H1 (cell line): ENCODE measurements around the gene CTNNA3. TPM values are rescaled to one million over a fixed set of nuclear protein-coding genes. Genes with fewer than 3 reads are reported as not detected.

Experiments
- CTCF ChIA-PET: fragments of 300-600 bp; sonication (Branson Sonifier 250); formaldehyde crosslinking; loops from one replicate; lab custom pipeline; 2021; ENCODE audit not compliant: partially characterized antibody; lab: Charles Lee
- POLR2A ChIA-PET: fragments of 300-600 bp; sonication (Branson Sonifier 250); formaldehyde crosslinking; loops from one replicate; lab custom pipeline; 2021; ENCODE audit warnings: inconsistent platforms; ENCODE audit not compliant: partially characterized antibody; lab: Charles Lee
- DNase-seq, 2 experiments: peaks; one replicate each; pipeline versions ENCODE4 v3.0.0 to v3.0.0-alpha.2; 2010 to 2022; ENCODE audit warnings: low spot score in 2 of 2, low read depth in 1 of 2, mixed read lengths in 1 of 2
- FAIRE-seq: peaks from 2 replicates; lab custom pipeline; 2011; peaks lifted over from hg19 to GRCh38; lab: Jason Lieb, UNC
- H2AFZ ChIP-seq: 2 replicates; pipeline ENCODE4 v1.8.1; 2012; ENCODE audit warnings: low read length, inconsistent platforms
- H2AK5ac ChIP-seq: 2 replicates; pipeline ENCODE4 v1.6.1; 2013; ENCODE audit warnings: low read depth, low read length
- H2BK120ac ChIP-seq: replicated peaks from 2 replicates; pipeline ENCODE3; 2013; ENCODE audit warnings: low read depth, low read length, inconsistent platforms
- H2BK12ac ChIP-seq: 2 replicates; pipeline ENCODE4 v1.6.1; 2013; ENCODE audit warnings: low read depth, low read length
- H2BK15ac ChIP-seq: 2 replicates; pipeline ENCODE4 v1.6.1; 2013; ENCODE audit warnings: low read length
- H2BK20ac ChIP-seq: 2 replicates; pipeline ENCODE4 v1.6.1; 2013; ENCODE audit warnings: low read length
- H2BK5ac ChIP-seq: 2 replicates; pipeline ENCODE4 v1.6.1; 2013; ENCODE audit warnings: low read depth, low read length
- H3K14ac ChIP-seq: 2 replicates; pipeline ENCODE4 v1.6.1; 2013; ENCODE audit warnings: inconsistent platforms; ENCODE audit not compliant: insufficient read length
- H3K18ac ChIP-seq: 2 replicates; pipeline ENCODE4 v1.6.1; 2013; ENCODE audit warnings: low read length; ENCODE audit errors: extremely low read depth
- H3K23ac ChIP-seq: 2 replicates; pipeline ENCODE4 v1.6.1; 2013; ENCODE audit warnings: inconsistent platforms; ENCODE audit not compliant: insufficient read length
- H3K23me2 ChIP-seq: 2 replicates; pipeline ENCODE4 v1.6.1; 2013; ENCODE audit warnings: low read depth, low read length
- H3K27ac ChIP-seq: 2 replicates; pipeline ENCODE4 v1.6.1; 2011; ENCODE audit warnings: low read depth, low read length, inconsistent platforms
- H3K27me3 ChIP-seq, 4 experiments: replicated peaks in 1 of 4; 1 replicate in 1 of 4; 2 replicates in 3 of 4; pipeline versions ENCODE4 v1.6.1 to v1.8.1; 2011 to 2013; ENCODE audit warnings: low read length in 3 of 4, mild to moderate bottlenecking in 3 of 4, inconsistent platforms in 2 of 4, mixed read lengths in 2 of 4, moderate library complexity in 1 of 4; ENCODE audit not compliant: control insufficient read depth in 3 of 4, insufficient read depth in 3 of 4; ENCODE audit errors: extremely low read depth in 1 of 4
- H3K36me3 ChIP-seq, 4 experiments: 2 replicates each; pipeline versions ENCODE4 v1.6.1 to v1.8.1; 2011 to 2013; ENCODE audit warnings: mild to moderate bottlenecking in 4 of 4, low read length in 3 of 4, moderate library complexity in 2 of 4, control low read depth in 1 of 4, inconsistent platforms in 1 of 4; ENCODE audit not compliant: insufficient read depth in 4 of 4, control insufficient read depth in 2 of 4
- H3K4ac ChIP-seq: replicated peaks from 2 replicates; pipeline ENCODE3; 2013; ENCODE audit warnings: low read length, low read depth, mixed read lengths, inconsistent platforms; ENCODE audit not compliant: insufficient read length
- H3K4me1 ChIP-seq, 4 experiments: replicated peaks in 1 of 4; 1 replicate in 1 of 4; 2 replicates in 3 of 4; pipeline versions ENCODE4 v1.6.1 to v1.8.1; 2011 to 2013; ENCODE audit warnings: low read length in 3 of 4, inconsistent platforms in 2 of 4, mixed read lengths in 1 of 4; ENCODE audit not compliant: insufficient read depth in 4 of 4, control insufficient read depth in 3 of 4
- H3K4me2 ChIP-seq, 2 experiments: 2 replicates each; pipeline versions ENCODE4 v1.6.1 to v1.8.1; 2011 to 2013; ENCODE audit warnings: low read depth in 2 of 2, low read length in 2 of 2, control low read depth in 1 of 2, inconsistent platforms in 1 of 2, mild to moderate bottlenecking in 1 of 2; ENCODE audit not compliant: insufficient read depth in 1 of 2
- H3K4me3 ChIP-seq, 4 experiments: fragments of 200-600, 300-600 bp in 1 of 4; sonication (generic), shearing (Covaris generic), sonication (Bioruptor Twin) in 1 of 4; 2 replicates each; pipeline versions ENCODE4 v1.5.1 to v1.8.1; 2011 to 2016; ENCODE audit warnings: low read length in 4 of 4, low read depth in 3 of 4, control low read depth in 2 of 4, inconsistent platforms in 2 of 4, mild to moderate bottlenecking in 2 of 4, mixed read lengths in 1 of 4, moderate library complexity in 1 of 4; ENCODE audit not compliant: insufficient read depth in 2 of 4; ENCODE audit errors: extremely low read depth in 1 of 4
- H3K56ac ChIP-seq: replicated peaks from 2 replicates; pipeline ENCODE3; 2013; ENCODE audit warnings: low read depth, mild to moderate bottlenecking, mixed read lengths, low read length, inconsistent platforms; ENCODE audit not compliant: insufficient read length
- H3K79me1 ChIP-seq: 2 replicates; pipeline ENCODE4 v1.6.1; 2013; ENCODE audit warnings: low read depth, low read length, control low read depth
- H3K79me2 ChIP-seq, 2 experiments: 2 replicates each; pipeline versions ENCODE4 v1.6.1 to v1.8.1; 2012 to 2013; ENCODE audit warnings: low read length in 2 of 2, mild to moderate bottlenecking in 2 of 2, inconsistent platforms in 1 of 2; ENCODE audit not compliant: insufficient read depth in 2 of 2, control insufficient read depth in 1 of 2
- H3K9ac ChIP-seq, 4 experiments: replicated peaks in 1 of 4; 1 replicate in 1 of 4; 2 replicates in 3 of 4; pipeline versions ENCODE4 v1.6.1 to v1.8.1; 2011 to 2013; ENCODE audit warnings: low read depth in 3 of 4, low read length in 3 of 4, control low read depth in 2 of 4, mild to moderate bottlenecking in 2 of 4, moderate library complexity in 2 of 4, inconsistent platforms in 1 of 4; ENCODE audit errors: extremely low read depth in 1 of 4
- H3K9me3 ChIP-seq, 2 experiments: 2 replicates each; pipeline versions ENCODE4 v1.6.1 to v1.8.1; 2012 to 2013; ENCODE audit warnings: mild to moderate bottlenecking in 2 of 2, moderate library complexity in 2 of 2, control low read depth in 1 of 2, inconsistent platforms in 1 of 2, low read depth in 1 of 2, low read length in 1 of 2, mixed read lengths in 1 of 2; ENCODE audit not compliant: insufficient read depth in 2 of 2
- H4K20me1 ChIP-seq, 2 experiments: replicated peaks in 1 of 2; 2 replicates each; pipeline versions ENCODE3 to v1.8.1; 2011 to 2013; ENCODE audit warnings: inconsistent platforms in 2 of 2, low read length in 2 of 2, mild to moderate bottlenecking in 1 of 2; ENCODE audit not compliant: insufficient read depth in 2 of 2, control insufficient read depth in 1 of 2
- H4K5ac ChIP-seq: 2 replicates; pipeline ENCODE4 v1.6.1; 2013; ENCODE audit warnings: low read length, low read depth, mixed read lengths, inconsistent platforms; ENCODE audit not compliant: insufficient read length
- H4K8ac ChIP-seq: 2 replicates; pipeline ENCODE4 v1.8.0; 2013; ENCODE audit warnings: mild to moderate bottlenecking, moderate library complexity, low read length, inconsistent platforms; ENCODE audit not compliant: insufficient read depth; ENCODE audit errors: extremely low read depth
- H4K91ac ChIP-seq: replicated peaks from 2 replicates; pipeline ENCODE3; 2013; ENCODE audit warnings: low read length, mixed read lengths, inconsistent platforms; ENCODE audit not compliant: insufficient read length
- BRCA1 ChIP-seq: IDR thresholded peaks from 2 replicates; pipeline ENCODE4 v1.6.1; 2012; ENCODE audit warnings: low read depth, low read length, improper control_type of control experiment
- KDM4A ChIP-seq: IDR thresholded peaks from one replicate; pipeline ENCODE4 v1.7.1; 2012; ENCODE audit warnings: low read depth, mild to moderate bottlenecking, moderate library complexity, low read length, inconsistent platforms; ENCODE audit not compliant: severe bottlenecking
- NANOG ChIP-seq: IDR thresholded peaks from 2 replicates; pipeline ENCODE4 v1.6.1; 2011; ENCODE audit warnings: low read length, low read depth, mild to moderate bottlenecking, inconsistent platforms; ENCODE audit not compliant: insufficient read depth, poor library complexity, severe bottlenecking
- RXRA ChIP-seq: IDR thresholded peaks from 2 replicates; pipeline ENCODE4 v1.6.1; 2011; ENCODE audit warnings: low read depth, mild to moderate bottlenecking, low read length, moderate library complexity; ENCODE audit not compliant: insufficient read depth
- SIN3A ChIP-seq, 2 experiments: IDR thresholded peaks in 1 of 2; conservative IDR thresholded peaks in 1 of 2; 2 replicates each; pipeline ENCODE4 v1.6.1; 2011 to 2012; ENCODE audit warnings: low read length in 2 of 2, improper control_type of control experiment in 1 of 2, low read depth in 1 of 2, mild to moderate bottlenecking in 1 of 2
- SIX5 ChIP-seq: IDR thresholded peaks from 2 replicates; pipeline ENCODE4 v1.6.1; 2011; ENCODE audit warnings: mild to moderate bottlenecking, low read depth, low read length
- SP1 ChIP-seq: IDR thresholded peaks from 2 replicates; pipeline ENCODE4 v1.6.1; 2011; ENCODE audit warnings: low read depth, low read length
- SP4 ChIP-seq: IDR thresholded peaks from 2 replicates; pipeline ENCODE4 v1.6.1; 2012; ENCODE audit warnings: low read length, inconsistent platforms
- SRF ChIP-seq: IDR thresholded peaks from 2 replicates; pipeline ENCODE4 v1.6.1; 2011; ENCODE audit warnings: mild to moderate bottlenecking, low read depth, low read length, moderate library complexity
- TEAD4 ChIP-seq: IDR thresholded peaks from 2 replicates; pipeline ENCODE4 v1.6.1; 2012; ENCODE audit warnings: low read depth, low read length, inconsistent platforms, mixed read lengths
- WGBS, 2 experiments: shearing (Covaris generic) in 1 of 2; methylation state at CpG; one replicate each; pipeline versions ENCODE4 v1.1.6 to v1.1.7; 2013 to 2015; ENCODE audit warnings: low lambda C conversion rate in 2 of 2, mixed read lengths in 2 of 2, inconsistent platforms in 1 of 2, low coverage in 1 of 2, missing lambda C conversion rate in 1 of 2; ENCODE audit not compliant: insufficient replicate concordance in 2 of 2, insufficient coverage in 1 of 2, insufficient read length in 1 of 2; ENCODE audit errors: extremely low coverage in 1 of 2, missing lambda C conversion rate in 1 of 2; 5-methylcytosine and 5-hydroxymethylcytosine counted together
- polyA plus RNA-seq, 7 experiments: library from polyadenylated mRNA; depleted of rRNA in 3 of 7; stranded (reverse) in 5 of 7; unstranded in 2 of 7; fragments of >200 nt in 5 of 7; fragments of 200-250 nt in 2 of 7; gene quantifications; 1 replicate in 5 of 7; 2 replicates in 1 of 7; 4 replicates in 1 of 7; pipeline versions ENCODE4 v1.2.1 to v1.2.3, GENCODE V29; 2011 to 2013; ENCODE audit warnings: missing spikeins in 2 of 7, mixed read lengths in 2 of 7
- total RNA-seq: library from RNA; stranded (reverse); fragmentation: NEBNext Ultra II Directional; extraction: Animal tissue kit (Norgen Biotek cat#: 25700); gene quantifications from 2 replicates; pipeline ENCODE4 v1.2.1, GENCODE V29; 2021

Gene CTNNA3
- total and polyA plus RNA-seq, 2 of the 8 experiments (the other 6 are each of a cell fraction or from before 2014, with no cell fraction given): 1.3 to 1.5 TPM

DNA sequence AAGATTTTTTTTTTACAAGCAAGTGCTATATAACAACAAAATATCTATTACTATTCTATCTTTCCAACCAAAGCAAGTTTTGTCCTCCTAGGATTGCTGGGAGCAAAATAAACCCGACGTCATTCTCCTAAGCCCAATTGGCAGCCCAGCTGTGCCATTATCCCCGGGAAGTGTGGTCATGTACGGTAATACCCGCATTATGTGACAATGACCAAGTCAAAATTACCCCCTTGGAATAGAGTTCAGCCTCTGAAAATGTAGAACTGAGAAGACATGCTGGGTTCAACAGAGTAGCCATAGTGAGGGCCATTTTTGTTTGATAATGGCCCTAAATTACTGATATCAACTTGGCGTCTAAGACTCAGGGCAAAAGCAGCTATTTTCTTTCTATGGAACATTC, 554.7 kb downstream of the CTNNA3 start:
- Histone ChIP-seq H3K27me3 (no peaks in the 10 kb centered on the region), H2BK120ac (no peak overlapping the region), H4K91ac (no peak overlapping the region), H2AFZ (no peak overlapping the region), H3K23me2 (no peaks in the 10 kb centered on the region), H2BK12ac (no peak overlapping the region), H3K79me2 (no peaks in the 10 kb centered on the region), H3K79me1 (no peaks in the 10 kb centered on the region), H3K4me3 (no peak overlapping the region), H3K4me2 (no peak overlapping the region), H4K20me1 (no peaks in the 10 kb centered on the region), H3K4me1 (peaks cover 0 to 7% (median 2%) of the 10 kb centered on the region in 4 experiments; a peak in 2 of 7 replicates), H4K8ac (no peak overlapping the region), H2BK5ac (no peak overlapping the region), H2BK20ac (no peak overlapping the region), H3K9me3 (no peaks in the 10 kb centered on the region), H3K4ac (no peak overlapping the region), H3K27ac (no peak overlapping the region), H3K36me3 (no peaks in the 10 kb centered on the region), H3K23ac (no peak overlapping the region), H2BK15ac (no peak overlapping the region), H3K56ac (no peak overlapping the region), H4K5ac (no peak overlapping the region), H3K14ac (no peak overlapping the region), H2AK5ac (no peak overlapping the region), H3K9ac (no peak overlapping the region), H3K18ac (no peak overlapping the region)
- TF ChIP-seq SP1 (no peak), SP4 (no peak), NANOG (no peak), RXRA (no peak), SRF (no peak), KDM4A (no peak), SIX5 (no peak), SIN3A (conservative IDR thresholded peaks at IDR 0.05 in 1 of 2, IDR thresholded peaks at IDR 0.05 in 1 of 2; ENCODE audit: low read depth in 1 of 2, low read length in 2 of 2) (no peak), TEAD4 (no peak), BRCA1 (no peak)
- no peak for FAIRE-seq
- CTCF ChIA-PET: no interaction called here
- POLR2A ChIA-PET: no interaction called here
- no peak for DNase-seq
- 87% methylated on average over 6 of the region's 6 CpGs; no CpG with 5 or more reads in 1 of the 2 experiments for WGBS, 2 experiments
